22Rv1 (cell line): ENCODE results near the gene BNC2.

ENCODE experiments used
- ZFX ChIP-seq: fragments of 450-650 bp; IDR thresholded peaks from 2 replicates; pipeline ENCODE4 v1.6.1; 2017; ENCODE audit warnings: antibody characterized with exemption, borderline replicate concordance
- TF ChIP-seq, protein P1 (sequence below): fragments of 450-650 bp; IDR thresholded peaks from 2 replicates; pipeline ENCODE4 v1.5.1; 2017; ENCODE audit warnings: mild to moderate bottlenecking

DNA sequence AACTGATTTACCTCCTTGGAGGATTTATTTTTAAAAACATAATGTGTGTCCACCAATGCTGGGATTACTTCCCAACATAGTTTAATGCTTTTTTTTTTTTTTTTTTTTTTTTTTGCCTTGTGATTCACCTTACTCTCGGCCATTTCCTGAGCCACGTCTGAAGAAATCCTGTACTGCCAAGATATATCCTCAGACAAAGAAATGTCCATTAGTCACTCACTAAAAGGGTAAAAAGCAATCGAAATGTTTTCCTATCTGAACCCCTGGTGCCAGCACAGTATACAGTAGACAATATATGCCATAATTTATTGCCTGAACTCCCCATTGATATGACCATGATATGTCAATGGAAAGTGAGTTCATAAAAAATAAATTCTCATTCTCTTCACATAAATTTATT is 344.1 kb downstream of the BNC2 start:
- TF ChIP-seq, protein P1, sequence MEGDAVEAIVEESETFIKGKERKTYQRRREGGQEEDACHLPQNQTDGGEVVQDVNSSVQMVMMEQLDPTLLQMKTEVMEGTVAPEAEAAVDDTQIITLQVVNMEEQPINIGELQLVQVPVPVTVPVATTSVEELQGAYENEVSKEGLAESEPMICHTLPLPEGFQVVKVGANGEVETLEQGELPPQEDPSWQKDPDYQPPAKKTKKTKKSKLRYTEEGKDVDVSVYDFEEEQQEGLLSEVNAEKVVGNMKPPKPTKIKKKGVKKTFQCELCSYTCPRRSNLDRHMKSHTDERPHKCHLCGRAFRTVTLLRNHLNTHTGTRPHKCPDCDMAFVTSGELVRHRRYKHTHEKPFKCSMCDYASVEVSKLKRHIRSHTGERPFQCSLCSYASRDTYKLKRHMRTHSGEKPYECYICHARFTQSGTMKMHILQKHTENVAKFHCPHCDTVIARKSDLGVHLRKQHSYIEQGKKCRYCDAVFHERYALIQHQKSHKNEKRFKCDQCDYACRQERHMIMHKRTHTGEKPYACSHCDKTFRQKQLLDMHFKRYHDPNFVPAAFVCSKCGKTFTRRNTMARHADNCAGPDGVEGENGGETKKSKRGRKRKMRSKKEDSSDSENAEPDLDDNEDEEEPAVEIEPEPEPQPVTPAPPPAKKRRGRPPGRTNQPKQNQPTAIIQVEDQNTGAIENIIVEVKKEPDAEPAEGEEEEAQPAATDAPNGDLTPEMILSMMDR, result no peak
- no peak for TF ChIP-seq ZFX
